Duodenal mucosa (tissue), 2 donors: Measurements from ENCODE around the gene TUBB8.

Experiments
- H3K27ac ChIP-seq: one replicate; pipeline ENCODE4 v1.7.0; 2013; ENCODE audit warnings: low read depth, low read length
- H3K27me3 ChIP-seq, 2 donors: one replicate each; pipeline ENCODE4 v1.7.0; 2013; ENCODE audit warnings: low read length in 2 of 2, control low read depth in 1 of 2; ENCODE audit not compliant: insufficient read depth in 2 of 2, control insufficient read depth in 1 of 2
- H3K36me3 ChIP-seq, 2 donors: one replicate each; pipeline ENCODE4 v1.7.0; 2013; ENCODE audit warnings: low read length in 2 of 2, control low read depth in 1 of 2; ENCODE audit not compliant: insufficient read depth in 2 of 2, control insufficient read depth in 1 of 2
- H3K4me1 ChIP-seq, 2 donors: one replicate each; pipeline ENCODE4 v1.7.0; 2013; ENCODE audit warnings: low read length in 2 of 2, control low read depth in 1 of 2; ENCODE audit not compliant: insufficient read depth in 2 of 2, control insufficient read depth in 1 of 2
- H3K4me3 ChIP-seq, 2 donors: one replicate each; pipeline ENCODE4 v1.7.0; 2013; ENCODE audit warnings: low read length in 2 of 2, low read depth in 1 of 2
- H3K9ac ChIP-seq, 2 donors: one replicate each; pipeline ENCODE4 v1.7.0; 2013; ENCODE audit warnings: low read length in 2 of 2, low read depth in 1 of 2
- H3K9me3 ChIP-seq, 2 donors: one replicate each; pipeline ENCODE4 v1.7.0; 2013; ENCODE audit warnings: low read length in 2 of 2, control low read depth in 1 of 2; ENCODE audit not compliant: control insufficient read depth in 1 of 2

Gene TUBB8

DNA sequence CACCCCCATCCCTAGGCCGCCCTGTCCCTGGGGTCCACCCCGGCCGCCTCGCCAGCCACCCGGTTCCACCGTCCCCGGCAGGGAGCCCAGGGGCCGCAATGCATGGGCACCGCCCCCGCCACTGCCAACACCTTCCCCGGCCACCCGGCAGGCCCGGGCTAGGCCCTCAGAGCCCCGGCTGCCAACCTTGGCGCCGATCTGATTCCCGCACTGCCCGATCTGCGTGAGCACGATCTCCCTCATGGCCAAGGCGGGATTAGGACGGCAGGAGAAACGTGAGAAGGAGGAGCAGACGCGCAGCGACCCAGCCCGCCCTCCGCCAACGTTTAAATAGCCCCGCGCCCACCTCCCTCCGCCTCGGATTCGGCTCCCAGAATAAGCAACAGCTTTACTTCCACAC is at the start of gene TUBB8:
Gene TUBB8 (minus strand): TSS at position 301 of the 400 bp plus-strand sequence. CDS start 58 bp downstream, at position 243.
- no peaks in the 10 kb centered on the region for H3K27me3 ChIP-seq
- H3K4me1 ChIP-seq = no peaks in the 10 kb centered on the region
- no peaks in the 10 kb centered on the region for H3K36me3 ChIP-seq
- no peak within 1 kb of the TSS for H3K4me3 ChIP-seq
- no peaks in the 10 kb centered on the region for H3K9me3 ChIP-seq
- H3K27ac ChIP-seq = no peak within 1 kb of the TSS
- H3K9ac ChIP-seq = no peak within 1 kb of the TSS

DNA sequence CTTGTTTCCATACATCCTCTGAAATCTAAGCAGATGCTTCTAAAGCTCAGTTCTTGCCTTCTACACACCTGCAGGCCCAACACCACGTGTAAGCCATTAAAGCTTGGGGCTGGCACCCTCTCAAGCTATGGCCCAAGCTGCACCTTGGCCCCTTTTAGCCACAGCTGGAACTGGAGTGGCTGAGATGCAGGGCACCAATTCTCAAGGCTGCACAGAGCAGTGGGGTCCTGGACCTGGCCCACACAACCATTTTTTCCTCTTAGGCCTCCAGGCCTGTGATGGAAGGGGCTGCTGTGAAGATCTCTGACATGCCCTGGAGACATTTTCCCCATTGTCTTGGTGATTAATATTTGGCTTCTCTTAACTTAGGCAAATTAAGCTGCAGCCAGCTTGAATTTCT is 47.4 kb upstream of the TUBB8 start:
- H3K27me3 ChIP-seq = no peaks in the 10 kb centered on the region
- no peaks in the 10 kb centered on the region for H3K36me3 ChIP-seq
- H3K9ac ChIP-seq = no peak overlapping the region
- no peaks in the 10 kb centered on the region for H3K4me1 ChIP-seq
- H3K27ac ChIP-seq = no peak overlapping the region
- H3K4me3 ChIP-seq = no peak overlapping the region
- peaks cover 10 to 18% of the 10 kb centered on the region in 2 donors for H3K9me3 ChIP-seq

DNA sequence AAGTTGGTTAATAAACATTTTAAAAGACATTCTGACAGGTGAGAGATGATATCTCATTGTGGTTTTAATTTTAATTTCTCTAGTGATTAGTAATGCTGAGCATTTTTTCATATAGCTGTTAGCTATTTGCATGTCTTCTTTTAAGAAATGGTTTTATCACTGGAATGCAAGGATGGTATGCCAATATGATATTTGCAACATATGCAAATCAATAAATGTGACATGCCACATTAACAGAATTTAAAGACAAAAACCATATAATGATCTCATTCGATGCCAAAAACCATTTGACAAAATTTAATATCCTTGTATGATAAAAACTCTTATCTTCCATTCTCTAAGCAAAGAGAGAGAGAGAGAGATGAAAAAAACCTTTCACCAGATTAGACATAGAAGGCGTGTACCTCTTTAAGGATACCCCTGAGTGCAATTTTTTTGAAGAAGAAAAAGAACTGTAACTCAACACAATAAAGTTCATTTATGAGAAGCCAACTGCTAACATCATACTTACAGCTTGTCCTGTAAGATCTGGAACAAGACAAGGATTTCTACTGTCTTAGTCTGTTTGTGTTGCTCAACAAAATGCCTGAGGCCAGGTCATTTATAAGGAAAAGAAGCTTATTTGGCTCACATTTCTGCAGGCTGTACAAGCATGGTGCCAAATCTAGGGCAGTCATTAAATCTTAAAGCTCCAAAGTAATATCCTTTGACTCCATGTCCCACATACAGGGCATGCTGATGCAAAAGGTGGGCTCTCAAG is 46.4 kb upstream of the TUBB8 start:
- no peak overlapping the region for H3K9ac ChIP-seq
- H3K4me1 ChIP-seq = no peaks in the 10 kb centered on the region
- no peaks in the 10 kb centered on the region for H3K27me3 ChIP-seq
- no peak overlapping the region for H3K4me3 ChIP-seq
- no peaks in the 10 kb centered on the region for H3K36me3 ChIP-seq
- H3K9me3 ChIP-seq = peaks cover 10 to 18% of the 10 kb centered on the region in 2 donors
- H3K27ac ChIP-seq = no peak overlapping the region

DNA sequence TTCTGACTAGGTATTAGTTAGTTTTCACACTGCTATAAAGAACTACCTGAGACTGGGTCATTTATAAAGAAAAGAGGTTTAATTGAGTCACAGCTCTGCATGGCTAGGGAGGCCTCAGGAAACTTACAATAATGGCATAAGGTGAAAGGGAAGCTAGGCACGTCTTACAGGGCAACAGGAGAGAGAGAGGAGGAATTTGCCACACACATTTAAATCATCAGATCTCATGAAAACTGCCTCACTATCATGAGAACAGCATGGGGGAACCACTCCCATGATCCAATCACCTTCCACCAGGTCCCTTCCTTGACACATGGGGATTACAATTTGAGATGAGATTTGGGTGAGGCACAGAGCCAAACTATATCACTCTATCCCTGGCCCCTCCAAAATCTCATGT is 45.5 kb upstream of the TUBB8 start:
- Histone ChIP-seq H3K4me1 (no peaks in the 10 kb centered on the region), H3K9me3 (peaks cover 10 to 18% of the 10 kb centered on the region in 2 donors), H3K27me3 (no peaks in the 10 kb centered on the region), H3K27ac (no peak overlapping the region), H3K9ac (no peak overlapping the region), H3K4me3 (no peak overlapping the region), H3K36me3 (no peaks in the 10 kb centered on the region)

DNA sequence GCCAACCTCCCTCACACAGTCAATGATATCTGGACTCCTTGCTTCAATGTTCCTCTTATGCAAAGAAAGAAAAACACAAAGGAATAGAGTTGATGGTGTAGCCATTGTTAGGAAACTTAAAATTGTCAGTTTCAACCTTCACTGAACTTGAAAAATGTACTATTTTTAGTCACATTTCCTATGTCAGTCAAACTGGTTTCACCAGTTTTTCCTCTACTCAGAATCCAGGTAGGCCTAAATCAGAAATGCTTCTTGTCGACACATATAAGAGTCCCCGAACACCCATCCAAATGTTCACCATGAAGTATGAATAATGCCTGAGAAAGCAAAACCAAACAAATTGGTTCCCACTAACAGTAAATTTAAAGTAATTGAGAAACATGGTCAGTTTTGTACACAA is 43.8 kb upstream of the TUBB8 start:
- H3K4me1 ChIP-seq = no peaks in the 10 kb centered on the region
- peaks cover 10 to 18% of the 10 kb centered on the region in 2 donors for H3K9me3 ChIP-seq
- no peak overlapping the region for H3K9ac ChIP-seq
- no peak overlapping the region for H3K4me3 ChIP-seq
- no peaks in the 10 kb centered on the region for H3K36me3 ChIP-seq
- H3K27me3 ChIP-seq = no peaks in the 10 kb centered on the region
- no peak overlapping the region for H3K27ac ChIP-seq

DNA sequence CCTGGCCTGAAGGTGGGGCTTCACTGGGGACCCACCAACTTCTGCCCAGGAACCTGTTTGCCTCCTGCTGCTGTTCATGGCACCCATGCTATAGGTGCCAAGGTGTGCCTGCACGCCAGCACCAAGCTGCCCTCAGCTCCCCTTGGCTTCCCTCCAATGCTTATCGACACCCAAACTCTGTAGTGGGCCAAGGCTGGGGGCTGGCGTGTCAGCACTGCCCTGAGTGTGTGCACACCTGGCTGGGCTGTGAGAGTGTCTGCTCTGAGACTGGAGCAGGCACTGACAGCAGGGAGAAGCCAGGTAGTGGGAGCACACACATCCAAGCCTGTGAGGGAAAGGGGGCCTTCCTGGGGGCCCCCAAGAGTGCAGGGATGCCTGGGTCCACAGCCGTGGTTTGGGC is 43.1 kb upstream of the TUBB8 start:
- H3K27ac ChIP-seq = peak overlapping the region; percentile 31
- no peak overlapping the region for H3K9ac ChIP-seq
- H3K9me3 ChIP-seq = peaks cover 10 to 18% of the 10 kb centered on the region in 2 donors
- no peaks in the 10 kb centered on the region for H3K27me3 ChIP-seq
- H3K4me1 ChIP-seq = peaks cover 0 to 6% of the 10 kb centered on the region in 2 donors
- H3K36me3 ChIP-seq = no peaks in the 10 kb centered on the region
- H3K4me3 ChIP-seq = no peak overlapping the region

DNA sequence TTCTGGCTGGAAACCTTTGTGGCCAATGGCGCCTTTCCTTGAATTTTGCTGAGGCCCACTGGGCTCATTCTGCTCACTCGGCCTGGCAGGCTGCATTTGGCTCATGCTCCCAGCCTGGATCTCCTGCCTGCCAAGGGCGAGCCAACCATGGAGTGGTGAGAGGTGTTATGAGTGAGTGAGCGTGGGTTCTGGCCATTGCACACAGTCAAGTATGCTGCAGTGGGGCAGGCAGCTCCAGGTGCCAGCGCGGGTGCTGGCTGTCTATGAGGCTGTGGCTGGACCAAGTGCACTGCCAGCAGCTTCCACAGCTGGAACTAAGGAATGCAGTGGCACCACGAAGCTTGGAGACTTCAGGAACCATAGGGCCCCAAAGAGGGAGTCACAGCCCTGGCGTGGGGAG is 42.2 kb upstream of the TUBB8 start:
- Histone ChIP-seq H3K27ac (no peak overlapping the region), H3K4me3 (no peak overlapping the region), H3K27me3 (no peaks in the 10 kb centered on the region), H3K4me1 (peaks cover 0 to 6% of the 10 kb centered on the region in 2 donors), H3K9me3 (peaks cover 6 to 11% of the 10 kb centered on the region in 2 donors), H3K36me3 (no peaks in the 10 kb centered on the region), H3K9ac (no peak overlapping the region)

DNA sequence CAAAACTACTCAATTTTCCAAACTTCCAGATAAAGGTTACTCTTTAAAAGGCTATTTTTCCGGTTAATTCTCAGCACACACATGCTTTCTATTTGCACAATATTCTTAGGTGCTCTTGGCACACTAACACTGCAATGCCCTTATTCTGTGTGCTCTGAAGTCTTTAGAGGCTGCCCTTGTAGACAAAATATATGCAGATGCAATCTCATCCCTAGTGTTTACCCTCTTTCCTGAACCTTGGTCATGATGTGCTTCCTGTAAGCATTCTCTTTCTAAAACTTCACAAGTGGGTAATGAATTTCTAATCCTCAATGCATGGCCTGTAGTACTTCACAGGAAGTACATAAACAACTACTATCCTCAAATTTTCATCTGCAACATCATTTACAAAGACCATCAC is 41.1 kb upstream of the TUBB8 start:
- H3K27me3 ChIP-seq = no peaks in the 10 kb centered on the region
- peaks cover 0 to 6% of the 10 kb centered on the region in 2 donors for H3K4me1 ChIP-seq
- H3K36me3 ChIP-seq = no peaks in the 10 kb centered on the region
- no peak overlapping the region for H3K9ac ChIP-seq
- no peak overlapping the region for H3K4me3 ChIP-seq
- peaks cover 0 to 5% of the 10 kb centered on the region in 2 donors for H3K9me3 ChIP-seq
- no peak overlapping the region for H3K27ac ChIP-seq

DNA sequence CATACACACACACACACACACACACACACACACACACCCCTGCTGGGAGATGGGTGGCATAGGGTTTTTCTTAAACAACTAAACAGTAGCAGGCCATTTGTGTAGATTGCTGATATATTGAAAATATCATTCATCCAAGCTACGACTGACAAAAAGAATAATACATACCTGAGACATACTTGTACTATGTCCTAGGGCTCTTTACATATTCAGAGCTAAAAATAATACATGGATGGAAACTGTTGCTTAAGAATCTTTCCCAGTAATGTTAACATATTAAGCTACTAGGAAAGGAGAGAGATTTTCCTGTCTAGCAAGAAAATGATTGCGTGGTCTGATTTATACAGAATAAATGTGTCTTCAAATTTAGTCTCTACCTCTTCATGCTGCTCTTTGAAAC is 40.2 kb upstream of the TUBB8 start:
- Histone ChIP-seq H3K4me3 (no peak overlapping the region), H3K27me3 (no peaks in the 10 kb centered on the region), H3K9ac (no peak overlapping the region), H3K9me3 (no peaks in the 10 kb centered on the region), H3K36me3 (no peaks in the 10 kb centered on the region), H3K27ac (no peak overlapping the region), H3K4me1 (peaks cover 0 to 6% of the 10 kb centered on the region in 2 donors)

DNA sequence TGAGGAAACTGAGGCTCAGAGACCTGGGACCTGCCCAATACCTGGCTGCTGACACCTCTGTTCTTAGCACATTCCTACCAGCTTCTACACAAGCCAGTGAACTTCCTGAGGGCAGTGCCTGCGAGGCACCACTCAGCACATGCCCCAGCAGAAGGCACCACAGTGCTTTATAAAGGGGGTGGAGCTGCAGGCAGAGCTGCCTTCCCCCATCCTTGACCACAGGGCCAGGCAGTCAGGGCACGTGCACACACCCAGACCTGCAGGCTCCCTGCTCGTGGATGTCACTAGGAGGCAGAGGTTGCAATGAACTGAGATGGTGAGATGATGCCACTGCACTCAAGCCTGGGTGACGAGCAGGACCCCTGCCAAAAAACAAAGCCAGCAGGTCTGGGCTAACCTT is 39.2 kb upstream of the TUBB8 start:
- H3K27me3 ChIP-seq = no peaks in the 10 kb centered on the region
- no peaks in the 10 kb centered on the region for H3K36me3 ChIP-seq
- H3K4me3 ChIP-seq = no peak overlapping the region
- no peaks in the 10 kb centered on the region for H3K9me3 ChIP-seq
- H3K9ac ChIP-seq = no peak overlapping the region
- peaks cover 0 to 6% of the 10 kb centered on the region in 2 donors for H3K4me1 ChIP-seq
- H3K27ac ChIP-seq = no peak overlapping the region
